Cardiac fibroblast (primary cell): ENCODE data around the gene RYR3.

ENCODE experiments used
- DNase-seq, 2 donors: peaks; one replicate each; pipeline versions ENCODE4 v3.0.0 to v3.0.0-alpha.2; 2010; ENCODE audit warnings: low read depth in 2 of 2
- H3K4me3 ChIP-seq, 2 donors: replicated peaks in 1 of 2; 1 replicate in 1 of 2; 2 replicates in 1 of 2; pipeline ENCODE4 v1.5.1; 2011; ENCODE audit warnings: low read depth in 2 of 2, low read length in 2 of 2, mild to moderate bottlenecking in 2 of 2, moderate library complexity in 1 of 2
- TF ChIP-seq, protein P1 (sequence below): IDR thresholded peaks from one replicate; pipeline ENCODE4 v1.5.1; 2011; ENCODE audit warnings: low read depth, mild to moderate bottlenecking, low read length, inconsistent platforms

Gene RYR3

DNA sequence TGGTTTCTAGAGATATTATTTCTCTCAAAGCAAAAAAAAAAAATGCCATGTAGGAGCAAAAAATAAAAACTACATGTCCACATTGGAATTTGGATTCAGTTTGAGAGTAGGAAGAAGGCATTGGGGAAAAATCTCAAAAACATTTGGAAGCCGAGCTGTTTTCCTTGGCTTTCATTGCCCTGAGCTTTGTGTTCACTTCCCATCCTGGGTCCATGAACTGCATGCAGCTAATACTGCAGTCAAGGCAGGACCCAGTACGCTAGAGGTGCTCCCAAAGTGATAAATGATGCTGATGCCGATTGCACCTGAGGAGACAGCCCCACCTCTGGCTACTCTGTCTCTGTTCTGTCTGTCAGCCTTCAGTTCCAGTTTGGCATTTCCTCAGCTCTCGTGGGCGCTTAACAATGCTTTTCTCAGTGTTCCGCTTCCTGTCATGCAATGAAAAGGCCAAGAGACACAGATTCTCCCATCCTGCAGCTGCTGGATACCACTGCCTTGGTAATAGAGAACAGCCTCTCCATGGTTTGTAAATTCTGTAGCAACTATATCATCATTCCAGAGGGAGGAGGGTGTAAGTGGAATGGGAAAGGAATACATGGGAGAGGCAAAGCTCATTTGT, 181.8 kb downstream of the RYR3 start:
- DNase-seq: no peak
- no peak overlapping the region for H3K4me3 ChIP-seq
- TF ChIP-seq, protein P1, sequence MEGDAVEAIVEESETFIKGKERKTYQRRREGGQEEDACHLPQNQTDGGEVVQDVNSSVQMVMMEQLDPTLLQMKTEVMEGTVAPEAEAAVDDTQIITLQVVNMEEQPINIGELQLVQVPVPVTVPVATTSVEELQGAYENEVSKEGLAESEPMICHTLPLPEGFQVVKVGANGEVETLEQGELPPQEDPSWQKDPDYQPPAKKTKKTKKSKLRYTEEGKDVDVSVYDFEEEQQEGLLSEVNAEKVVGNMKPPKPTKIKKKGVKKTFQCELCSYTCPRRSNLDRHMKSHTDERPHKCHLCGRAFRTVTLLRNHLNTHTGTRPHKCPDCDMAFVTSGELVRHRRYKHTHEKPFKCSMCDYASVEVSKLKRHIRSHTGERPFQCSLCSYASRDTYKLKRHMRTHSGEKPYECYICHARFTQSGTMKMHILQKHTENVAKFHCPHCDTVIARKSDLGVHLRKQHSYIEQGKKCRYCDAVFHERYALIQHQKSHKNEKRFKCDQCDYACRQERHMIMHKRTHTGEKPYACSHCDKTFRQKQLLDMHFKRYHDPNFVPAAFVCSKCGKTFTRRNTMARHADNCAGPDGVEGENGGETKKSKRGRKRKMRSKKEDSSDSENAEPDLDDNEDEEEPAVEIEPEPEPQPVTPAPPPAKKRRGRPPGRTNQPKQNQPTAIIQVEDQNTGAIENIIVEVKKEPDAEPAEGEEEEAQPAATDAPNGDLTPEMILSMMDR: no peak

GRCh38 chr15:33494306-33494705, 183.5 kb downstream of the RYR3 start:
- TF ChIP-seq, protein P1: no peak
- no peak for DNase-seq

DNA sequence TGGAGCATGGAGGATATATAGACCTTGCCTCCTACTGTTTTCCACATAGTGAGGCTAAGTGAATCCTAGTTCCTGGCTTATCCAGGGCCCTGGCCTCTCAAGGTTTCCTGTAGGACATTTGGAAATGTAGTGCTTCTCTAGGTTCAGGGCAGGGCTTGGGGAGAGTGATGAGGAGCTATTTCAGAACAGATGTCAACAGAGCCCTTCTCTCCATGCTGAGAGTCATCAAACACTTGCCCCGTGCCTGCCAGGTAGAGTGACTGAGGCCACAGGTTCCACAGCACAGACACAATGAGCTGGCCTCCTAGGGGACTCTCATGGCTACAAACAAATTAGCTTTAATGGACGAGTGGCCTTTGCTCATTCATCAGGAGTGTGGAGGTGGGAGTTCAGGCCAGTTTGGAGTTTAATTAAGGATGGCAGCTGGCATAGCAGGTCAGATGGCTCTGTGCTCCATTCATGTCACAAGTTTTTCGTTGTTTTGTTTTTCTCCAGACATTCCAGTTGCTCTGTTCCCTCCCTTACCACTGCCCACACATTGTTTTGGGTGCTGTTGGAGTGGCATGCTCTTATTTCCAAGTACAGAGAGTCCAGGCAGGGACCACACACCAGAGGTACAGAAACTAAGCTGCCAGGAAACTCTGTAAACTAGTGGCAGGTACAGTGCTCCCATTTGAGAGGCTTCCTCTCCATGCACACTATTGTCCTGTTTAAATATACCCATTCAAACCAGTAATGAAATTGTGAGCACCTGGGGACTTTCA, 189.8 kb downstream of the RYR3 start:
- TF ChIP-seq, protein P1: no peak
- H3K4me3 ChIP-seq: no peak overlapping the region
- no peak for DNase-seq

More at GRCh38 chr15:33494306-33494705, 183.5 kb downstream of the RYR3 start:
- no peak overlapping the region for H3K4me3 ChIP-seq

DNA sequence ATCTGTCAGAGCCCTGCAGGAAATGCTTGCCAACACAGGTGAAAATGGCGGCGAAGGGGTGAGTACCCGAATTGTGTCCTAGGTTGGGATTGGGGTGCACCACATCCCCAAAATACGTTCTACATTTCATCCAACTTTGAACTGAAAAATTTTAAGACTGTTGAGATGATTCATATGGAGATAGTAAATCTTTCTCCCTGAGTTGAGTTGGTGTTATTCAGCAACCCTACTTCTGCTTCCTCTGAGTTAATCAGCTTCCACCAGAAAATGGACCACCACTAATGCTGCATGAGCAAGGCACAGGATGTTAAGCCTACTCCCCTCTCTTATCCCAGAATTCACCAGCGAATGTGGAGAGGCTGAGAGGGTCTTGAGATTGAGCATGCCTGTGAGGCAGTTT, 192.9 kb downstream of the RYR3 start:
- no peak for DNase-seq
- TF ChIP-seq, protein P1: no peak
- H3K4me3 ChIP-seq: no peak overlapping the region

DNA sequence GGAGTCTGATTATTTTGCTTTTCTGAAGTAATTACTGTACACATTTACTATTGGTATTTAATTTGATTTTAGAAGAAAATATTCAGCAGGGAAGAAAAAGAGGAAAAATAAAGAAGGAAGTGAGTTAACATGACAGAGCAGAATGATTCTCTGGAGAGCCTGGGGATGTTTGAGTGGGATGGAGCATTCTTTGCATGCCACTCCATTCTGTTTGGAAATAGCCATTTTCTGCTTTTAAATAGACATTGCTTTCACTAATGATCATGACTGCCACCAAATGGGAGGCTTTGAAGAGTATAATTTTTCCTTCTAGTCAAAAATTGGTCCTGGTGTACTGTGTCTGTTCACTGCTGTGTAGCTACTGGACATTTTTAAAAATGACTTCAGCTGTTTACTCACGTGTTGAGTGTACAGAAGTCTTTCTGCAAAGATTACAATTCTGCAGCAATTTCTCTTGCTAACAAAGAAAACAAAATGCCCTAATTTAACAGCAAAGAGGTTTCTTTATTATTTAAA, 196.1 kb downstream of the RYR3 start:
- H3K4me3 ChIP-seq: no peak overlapping the region
- TF ChIP-seq, protein P1: no peak
- no peak for DNase-seq

DNA sequence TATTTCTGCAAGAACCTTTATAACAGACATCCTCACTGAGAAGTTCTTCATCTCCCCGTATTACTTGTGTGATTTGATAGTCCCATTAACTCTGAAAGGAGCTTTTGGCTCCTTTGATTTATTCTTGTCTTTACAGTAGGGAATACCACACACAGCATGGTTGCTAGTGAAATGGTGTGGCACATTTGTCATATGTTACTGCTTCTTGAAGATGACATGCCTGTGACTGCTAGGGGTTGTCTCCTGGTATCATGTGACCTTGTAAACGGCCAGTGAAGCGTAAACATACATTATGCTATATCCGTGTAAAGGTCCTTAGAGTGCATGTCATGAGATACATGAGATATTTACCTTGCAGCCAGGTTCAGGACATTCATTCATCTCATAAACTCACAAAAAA, 197.9 kb downstream of the RYR3 start:
- H3K4me3 ChIP-seq: no peak overlapping the region
- TF ChIP-seq, protein P1: no peak
- DNase-seq: no peak
